ENCODE results near the gene NINJ2. TPM values are rescaled to one million over a fixed set of nuclear protein-coding genes. Genes with fewer than 3 reads are reported as not detected.

The NINJ2 gene
- total and polyA plus RNA-seq, 3 donors from 2014 or later = 9.2 to 17.3 (median 11.2) TPM

DNA sequence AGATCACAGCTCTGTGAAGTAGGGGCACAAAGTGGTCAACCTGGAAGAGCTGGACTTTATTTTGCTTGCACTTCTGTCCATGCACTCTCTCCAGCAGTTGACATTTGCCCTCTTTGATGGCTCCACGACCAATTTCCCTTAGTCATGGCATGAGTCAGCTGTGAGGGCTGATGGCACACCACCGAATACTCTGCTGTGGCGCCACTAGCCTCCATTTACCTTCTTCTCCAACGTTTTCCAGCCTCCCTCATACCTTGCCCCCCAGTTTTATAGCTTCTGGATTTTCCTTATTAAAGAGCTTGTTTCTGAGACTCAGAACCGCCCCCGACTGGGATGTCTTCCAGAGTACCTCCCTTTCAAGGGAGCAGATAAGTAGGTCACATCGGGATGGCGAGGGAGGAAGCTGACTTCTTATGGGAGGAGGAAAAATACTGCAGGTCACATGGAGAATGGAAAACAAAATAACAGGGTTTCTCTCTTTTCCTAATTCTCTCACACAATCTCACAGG is 17.6 kb downstream of the NINJ2 start:
- no peak for TF ChIP-seq POLR2A (IDR thresholded peaks at IDR 0.05)
- TF ChIP-seq, protein P1, sequence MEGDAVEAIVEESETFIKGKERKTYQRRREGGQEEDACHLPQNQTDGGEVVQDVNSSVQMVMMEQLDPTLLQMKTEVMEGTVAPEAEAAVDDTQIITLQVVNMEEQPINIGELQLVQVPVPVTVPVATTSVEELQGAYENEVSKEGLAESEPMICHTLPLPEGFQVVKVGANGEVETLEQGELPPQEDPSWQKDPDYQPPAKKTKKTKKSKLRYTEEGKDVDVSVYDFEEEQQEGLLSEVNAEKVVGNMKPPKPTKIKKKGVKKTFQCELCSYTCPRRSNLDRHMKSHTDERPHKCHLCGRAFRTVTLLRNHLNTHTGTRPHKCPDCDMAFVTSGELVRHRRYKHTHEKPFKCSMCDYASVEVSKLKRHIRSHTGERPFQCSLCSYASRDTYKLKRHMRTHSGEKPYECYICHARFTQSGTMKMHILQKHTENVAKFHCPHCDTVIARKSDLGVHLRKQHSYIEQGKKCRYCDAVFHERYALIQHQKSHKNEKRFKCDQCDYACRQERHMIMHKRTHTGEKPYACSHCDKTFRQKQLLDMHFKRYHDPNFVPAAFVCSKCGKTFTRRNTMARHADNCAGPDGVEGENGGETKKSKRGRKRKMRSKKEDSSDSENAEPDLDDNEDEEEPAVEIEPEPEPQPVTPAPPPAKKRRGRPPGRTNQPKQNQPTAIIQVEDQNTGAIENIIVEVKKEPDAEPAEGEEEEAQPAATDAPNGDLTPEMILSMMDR (IDR thresholded peaks at IDR 0.05) = no peak
- peak; percentile 93 for DNase-seq
- no peaks in the 10 kb centered on the region for H3K27me3 ChIP-seq
- peak overlapping the region; percentile 88 to 97 for H3K27ac ChIP-seq
- intact Hi-C loops (cut with DNase I; ENCODE audit: low total_unique reads) = loop anchor here (10.0 kb wide), 2 partner anchors 71 to 109 kb away; partner anchors contain the start of gene WNK1
- H3K9me3 ChIP-seq = no peaks in the 10 kb centered on the region
- H3K4me1 ChIP-seq = peaks cover 30% of the 10 kb centered on the region
- 16 to 34% methylated on average over 8 of the region's 8 CpGs for WGBS, 2 donors
- H3K4me3 ChIP-seq = no peak overlapping the region
- H3K36me3 ChIP-seq (ENCODE audit: low read depth, missing control alignments) = no peaks in the 10 kb centered on the region

GRCh38 chr12:644818-645552 is 18.3 kb downstream of the NINJ2 start:
- TF ChIP-seq, protein P1 (IDR thresholded peaks at IDR 0.05) = no peak
- no peak for TF ChIP-seq POLR2A (IDR thresholded peaks at IDR 0.05)
- no peaks in the 10 kb centered on the region for H3K9me3 ChIP-seq

GRCh38 chr12:644303-644639 is 19.0 kb downstream of the NINJ2 start:
- intact Hi-C loops (cut with DNase I; ENCODE audit: low total_unique reads) = loop anchor here (10.0 kb wide), 2 partner anchors 69 to 111 kb away; partner anchors contain the start of gene WNK1
- Histone ChIP-seq H3K27me3 (no peaks in the 10 kb centered on the region), H3K4me1 (peaks cover 30% of the 10 kb centered on the region), H3K9me3 (no peaks in the 10 kb centered on the region), H3K4me3 (no peak overlapping the region), H3K36me3 (ENCODE audit: low read depth, missing control alignments) (no peaks in the 10 kb centered on the region), H3K27ac (peak overlapping the region; percentile 6 to 97)
- TF ChIP-seq POLR2A (IDR thresholded peaks at IDR 0.05) = no peak
- TF ChIP-seq, protein P1 (IDR thresholded peaks at IDR 0.05) = no peak
- no peak for DNase-seq
- 78 to 79% methylated on average over 6 of the region's 6 CpGs for WGBS, 2 donors

More at GRCh38 chr12:644818-645552, 18.3 kb downstream of the NINJ2 start:
- Histone ChIP-seq H3K4me1 (peaks cover 30% of the 10 kb centered on the region), H3K27ac (peak overlapping the region; percentile 88 to 97), H3K36me3 (ENCODE audit: low read depth, missing control alignments) (no peaks in the 10 kb centered on the region), H3K4me3 (no peak overlapping the region), H3K27me3 (no peaks in the 10 kb centered on the region)
- peak; percentile 76 for DNase-seq
- intact Hi-C loops (cut with DNase I; ENCODE audit: low total_unique reads) = loop anchor here (10.0 kb wide), 2 partner anchors 70 to 110 kb away; partner anchors contain the start of gene WNK1
- 62 to 69% methylated on average over 6 of the region's 6 CpGs for WGBS, 2 donors

DNA sequence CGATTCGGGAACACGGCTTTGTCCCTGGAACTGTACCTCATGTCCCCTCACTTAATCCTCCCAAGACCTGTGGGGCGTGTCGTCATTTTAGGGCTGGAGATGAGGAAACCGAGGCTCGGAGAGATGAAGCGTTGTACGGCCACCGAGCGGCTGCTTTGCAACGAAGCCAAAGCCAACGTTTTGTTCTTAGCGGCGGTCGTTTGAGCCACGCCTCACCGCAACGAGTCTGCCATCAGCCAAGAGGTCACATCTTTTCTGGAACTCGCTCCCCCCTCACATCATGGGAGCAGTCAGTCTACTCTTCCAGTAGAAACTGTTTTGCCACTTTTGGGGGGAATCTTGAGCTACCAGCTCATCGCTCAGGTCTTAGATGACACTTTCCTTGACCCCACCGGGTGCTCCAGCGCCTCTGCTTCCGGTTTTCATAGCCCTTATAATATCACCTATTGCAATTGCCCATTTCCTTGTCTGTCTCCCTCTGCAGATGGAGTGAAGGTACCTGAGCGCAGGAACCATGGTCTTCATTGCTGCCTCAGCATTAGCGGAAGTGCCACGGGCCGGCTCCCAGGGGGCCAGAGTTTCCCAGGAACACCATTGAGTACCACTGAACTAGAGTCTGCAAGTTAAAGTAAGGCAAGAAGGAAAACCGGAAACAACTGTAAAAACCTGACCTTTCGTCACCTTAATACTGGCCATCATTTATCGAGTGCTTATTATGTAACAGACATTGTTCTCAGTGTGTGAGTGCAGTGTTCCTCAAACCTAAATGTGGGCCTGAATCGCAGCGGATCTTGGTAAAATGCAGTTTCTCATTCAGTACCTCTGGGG is 19.6 kb downstream of the NINJ2 start:
- DNase-seq = peak; percentile 29
- H3K36me3 ChIP-seq (ENCODE audit: low read depth, missing control alignments) = no peaks in the 10 kb centered on the region
- no peaks in the 10 kb centered on the region for H3K9me3 ChIP-seq
- WGBS, 2 donors = 38 to 55% methylated on average over 29 to 33 of the region's 33 CpGs
- no peak for TF ChIP-seq POLR2A (IDR thresholded peaks at IDR 0.05)
- TF ChIP-seq, protein P1 (IDR thresholded peaks at IDR 0.05) = no peak
- intact Hi-C loops (cut with DNase I; ENCODE audit: low total_unique reads) = loop anchor here (10.0 kb wide), 2 partner anchors 69 to 111 kb away; partner anchors contain the start of gene WNK1
- H3K27me3 ChIP-seq = no peaks in the 10 kb centered on the region
- H3K4me1 ChIP-seq = peaks cover 30% of the 10 kb centered on the region
- peak overlapping the region; percentile 58 to 70 for H3K4me3 ChIP-seq
- peak overlapping the region; percentile 94 to 97 for H3K27ac ChIP-seq
